Measurements from ENCODE around the gene EHBP1.

GRCh38 chr2:63041592-63041991 is 336.1 kb downstream of the EHBP1 start:
- TF ChIP-seq FOXP2 (optimal IDR thresholded peaks at IDR 0.05; ENCODE audit: borderline replicate concordance, extremely low read depth, extremely low read length, insufficient read depth) (no peak), TAF1 (IDR thresholded peaks at IDR 0.05; ENCODE audit: borderline replicate concordance, insufficient read depth, low read length) (no peak), REST (IDR thresholded peaks at IDR 0.05; ENCODE audit: insufficient read depth in 1 of 2, low read depth in 2 of 2, low read length in 2 of 2) (no peak), POLR2AphosphoS5 (IDR thresholded peaks at IDR 0.05; ENCODE audit: low read depth, low read length) (no peak)
